Measurements from ENCODE around the gene SCAPER. TPM values are rescaled to one million over a fixed set of nuclear protein-coding genes. Genes with fewer than 3 reads are reported as not detected.

Gene SCAPER
- total and polyA plus RNA-seq, 2 of the 4 experiments (the other 2 are of a cell fraction), result 2.9 to 9.7 TPM

GRCh38 chr15:76730262-76730661 lies 174.9 kb downstream of the SCAPER start:
- Histone ChIP-seq H3K36me3 (ENCODE audit: control insufficient read depth, insufficient read depth, low read length) (peaks cover 3% of the 10 kb centered on the region; the same call in 1 of the 2 replicates), H2AK9ac (replicated peaks; ENCODE audit: low read depth, low read length, poor library complexity) (no peak overlapping the region), H3K9me3 (ENCODE audit: control insufficient read depth, insufficient read depth, low read length) (0 out of 2 replicates have a peak, but pooled peaks cover 2% of the 10 kb centered on the region), H2AFZ (replicated peaks; ENCODE audit: low read length, poor library complexity) (no peak overlapping the region), H3K14ac (replicated peaks; ENCODE audit: low read depth, low read length) (no peak overlapping the region), H3K4me3 (ENCODE audit: insufficient read depth, low read depth, low read length) (no peak overlapping the region), H3K79me1 (ENCODE audit: low read depth in 1 of 2, low read length in 2 of 2) (no peaks in the 10 kb centered on the region), H4K5ac (ENCODE audit: low read depth, low read length) (no peak overlapping the region), H3K4ac (ENCODE audit: low read depth, low read length) (no peak overlapping the region), H3K4me2 (ENCODE audit: low read depth, low read length) (no peak overlapping the region), H2BK5ac (ENCODE audit: low read depth, low read length, poor library complexity, severe bottlenecking) (no peak overlapping the region), H3K4me1 (ENCODE audit: control insufficient read depth, insufficient read depth, low read length) (no peaks in the 10 kb centered on the region), H2BK120ac (ENCODE audit: low read depth, low read length) (no peak overlapping the region), H3K9ac (ENCODE audit: low read depth, low read length) (no peak overlapping the region), H2BK15ac (ENCODE audit: low read depth, low read length) (no peak overlapping the region), H3K23ac (ENCODE audit: low read depth, low read length) (no peak overlapping the region), H3K27me3 (ENCODE audit: control insufficient read depth, insufficient read depth, low read length) (no peaks in the 10 kb centered on the region), H4K91ac (ENCODE audit: insufficient read depth, low read depth, low read length) (no peak overlapping the region), H3K9me1 (ENCODE audit: insufficient read depth, low read length) (no peaks in the 10 kb centered on the region), H4K20me1 (ENCODE audit: insufficient read depth, low read length) (no peaks in the 10 kb centered on the region), H3K56ac (ENCODE audit: extremely low read depth, insufficient read depth, low read length) (no peak overlapping the region), H2BK20ac (ENCODE audit: low read depth, low read length) (no peak overlapping the region), H4K8ac (ENCODE audit: low read depth in 2 of 2, low read length in 2 of 2) (no peak overlapping the region), H3K27ac (ENCODE audit: insufficient read depth, low read length) (no peak overlapping the region), H2AK5ac (ENCODE audit: low read depth, low read length) (no peak overlapping the region), H3K18ac (ENCODE audit: low read depth, low read length) (no peak overlapping the region)
- dilution Hi-C loops (cut with HindIII; ENCODE audit: low sequenced_read_pairs, unreplicated experiment) (no loop called here), in situ Hi-C loops (cut with MboI; ENCODE audit: low sequenced_read_pairs) (no loop called here), intact Hi-C loops (cut with micrococcal nuclease) (no loop called here)
- no TSS peak for BruUV-seq (replicated peaks)
- DNase-seq (peak; percentile 50), ATAC-seq (ENCODE audit: low read depth) (peak; percentile 75)
- no peak for TF ChIP-seq MXI1 (IDR thresholded peaks at IDR 0.05; ENCODE audit: borderline replicate concordance, low read depth, low read length)
- no peak for TF ChIP-seq CEBPB (IDR thresholded peaks at IDR 0.05; ENCODE audit: low read depth, low read length)
- TF ChIP-seq BHLHE40 (IDR thresholded peaks at IDR 0.05; ENCODE audit: low read depth, low read length), result no peak
- TF ChIP-seq NFE2L2 (IDR thresholded peaks at IDR 0.05; ENCODE audit: low read depth, low read length), result no peak
- TF ChIP-seq POLR2A (IDR thresholded peaks at IDR 0.05; ENCODE audit: low read depth, low read length), result no peak
- TF ChIP-seq, protein P1, sequence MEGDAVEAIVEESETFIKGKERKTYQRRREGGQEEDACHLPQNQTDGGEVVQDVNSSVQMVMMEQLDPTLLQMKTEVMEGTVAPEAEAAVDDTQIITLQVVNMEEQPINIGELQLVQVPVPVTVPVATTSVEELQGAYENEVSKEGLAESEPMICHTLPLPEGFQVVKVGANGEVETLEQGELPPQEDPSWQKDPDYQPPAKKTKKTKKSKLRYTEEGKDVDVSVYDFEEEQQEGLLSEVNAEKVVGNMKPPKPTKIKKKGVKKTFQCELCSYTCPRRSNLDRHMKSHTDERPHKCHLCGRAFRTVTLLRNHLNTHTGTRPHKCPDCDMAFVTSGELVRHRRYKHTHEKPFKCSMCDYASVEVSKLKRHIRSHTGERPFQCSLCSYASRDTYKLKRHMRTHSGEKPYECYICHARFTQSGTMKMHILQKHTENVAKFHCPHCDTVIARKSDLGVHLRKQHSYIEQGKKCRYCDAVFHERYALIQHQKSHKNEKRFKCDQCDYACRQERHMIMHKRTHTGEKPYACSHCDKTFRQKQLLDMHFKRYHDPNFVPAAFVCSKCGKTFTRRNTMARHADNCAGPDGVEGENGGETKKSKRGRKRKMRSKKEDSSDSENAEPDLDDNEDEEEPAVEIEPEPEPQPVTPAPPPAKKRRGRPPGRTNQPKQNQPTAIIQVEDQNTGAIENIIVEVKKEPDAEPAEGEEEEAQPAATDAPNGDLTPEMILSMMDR (conservative IDR thresholded peaks at IDR 0.05; ENCODE audit: low read depth, low read length), result no peak
- no peak for TF ChIP-seq FOS (IDR thresholded peaks at IDR 0.05; ENCODE audit: low read depth, low read length)
- TF ChIP-seq MAZ (IDR thresholded peaks at IDR 0.05; ENCODE audit: borderline replicate concordance, low read depth, low read length), result no peak
- TF ChIP-seq RAD21 (IDR thresholded peaks at IDR 0.05; ENCODE audit: low read length), result no peak
- TF ChIP-seq CHD1 (IDR thresholded peaks at IDR 0.05; ENCODE audit: low read depth, low read length), result no peak
- no peak for TF ChIP-seq SMC3 (IDR thresholded peaks at IDR 0.05; ENCODE audit: low read depth, low read length)
- no peak for TF ChIP-seq RFX5 (IDR thresholded peaks at IDR 0.05; ENCODE audit: low read depth, low read length)
- TF ChIP-seq, protein P2, sequence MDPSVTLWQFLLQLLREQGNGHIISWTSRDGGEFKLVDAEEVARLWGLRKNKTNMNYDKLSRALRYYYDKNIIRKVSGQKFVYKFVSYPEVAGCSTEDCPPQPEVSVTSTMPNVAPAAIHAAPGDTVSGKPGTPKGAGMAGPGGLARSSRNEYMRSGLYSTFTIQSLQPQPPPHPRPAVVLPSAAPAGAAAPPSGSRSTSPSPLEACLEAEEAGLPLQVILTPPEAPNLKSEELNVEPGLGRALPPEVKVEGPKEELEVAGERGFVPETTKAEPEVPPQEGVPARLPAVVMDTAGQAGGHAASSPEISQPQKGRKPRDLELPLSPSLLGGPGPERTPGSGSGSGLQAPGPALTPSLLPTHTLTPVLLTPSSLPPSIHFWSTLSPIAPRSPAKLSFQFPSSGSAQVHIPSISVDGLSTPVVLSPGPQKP (IDR thresholded peaks at IDR 0.05; ENCODE audit: borderline replicate concordance, low read depth, low read length), result no peak
- TF ChIP-seq, protein P3, sequence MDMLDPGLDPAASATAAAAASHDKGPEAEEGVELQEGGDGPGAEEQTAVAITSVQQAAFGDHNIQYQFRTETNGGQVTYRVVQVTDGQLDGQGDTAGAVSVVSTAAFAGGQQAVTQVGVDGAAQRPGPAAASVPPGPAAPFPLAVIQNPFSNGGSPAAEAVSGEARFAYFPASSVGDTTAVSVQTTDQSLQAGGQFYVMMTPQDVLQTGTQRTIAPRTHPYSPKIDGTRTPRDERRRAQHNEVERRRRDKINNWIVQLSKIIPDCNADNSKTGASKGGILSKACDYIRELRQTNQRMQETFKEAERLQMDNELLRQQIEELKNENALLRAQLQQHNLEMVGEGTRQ (IDR thresholded peaks at IDR 0.05; ENCODE audit: low read depth, low read length), result no peak
- no peak for TF ChIP-seq RCOR1 (IDR thresholded peaks at IDR 0.05; ENCODE audit: insufficient replicate concordance, low read length)
- no peak for TF ChIP-seq MAFK (IDR thresholded peaks at IDR 0.05; ENCODE audit: low read depth, low read length)
- ChIA-PET POLR2A (ENCODE audit: unreplicated experiment) (no interaction called here), CTCF (interaction anchor here (0.6 kb wide), 1 partner anchor 430 kb away, joined by 3 read pairs; no protein-coding TSS in a partner anchor)
